Naive B cell (primary cell): ENCODE measurements around the gene EDNRA. TPM values are rescaled to one million over a fixed set of nuclear protein-coding genes. Genes with fewer than 3 reads are reported as not detected.

Experiments used
- ATAC-seq, 2 donors: fragments of 150-1000 bp; cut with Tn5 transposase; 2 replicates each; pipeline ENCODE4 v1.10.0; 2021; ENCODE audit warnings: low read depth in 2 of 2, mild to moderate bottlenecking in 2 of 2, moderate library complexity in 2 of 2
- DNase-seq: peaks from one replicate; pipeline ENCODE4 v3.0.0; 2022
- H3K27ac Mint-ChIP-seq, 6 donors: one replicate each; pipeline ENCODE4 v1.8.0; 2020 to 2022; ENCODE audit warnings: mild to moderate bottlenecking in 6 of 6, mixed read lengths in 6 of 6, moderate library complexity in 5 of 6, inconsistent platforms in 2 of 6
- H3K27me3 Mint-ChIP-seq, 3 donors: one replicate each; pipeline ENCODE4 v1.8.0; 2021 to 2022; ENCODE audit warnings: mixed read lengths in 3 of 3, mild to moderate bottlenecking in 1 of 3
- H3K36me3 Mint-ChIP-seq, 2 donors: one replicate each; pipeline ENCODE4 v1.8.0; 2020 to 2022; ENCODE audit warnings: mixed read lengths in 2 of 2, inconsistent platforms in 1 of 2, mild to moderate bottlenecking in 1 of 2
- H3K4me1 Mint-ChIP-seq, 3 donors: one replicate each; pipeline ENCODE4 v1.8.0; 2020 to 2022; ENCODE audit warnings: mixed read lengths in 3 of 3, inconsistent platforms in 1 of 3, mild to moderate bottlenecking in 1 of 3, moderate library complexity in 1 of 3
- H3K4me3 Mint-ChIP-seq, 8 donors: one replicate each; pipeline ENCODE4 v1.8.0; 2020 to 2022; ENCODE audit warnings: mild to moderate bottlenecking in 8 of 8, mixed read lengths in 8 of 8, moderate library complexity in 8 of 8, inconsistent platforms in 2 of 8
- H3K9me3 Mint-ChIP-seq, 7 donors: one replicate each; pipeline ENCODE4 v1.8.0; 2020 to 2022; ENCODE audit warnings: mixed read lengths in 7 of 7, mild to moderate bottlenecking in 5 of 7, inconsistent platforms in 2 of 7, moderate library complexity in 1 of 7
- polyA plus RNA-seq, 6 donors: library from polyadenylated mRNA; unstranded; fragments of 300-500 nt; fragmentation: Illumina TruSeq; gene quantifications; one replicate each; pipeline ENCODE4 v1.2.3, GENCODE V29; 2021; ENCODE audit warnings: low read depth in 6 of 6

EDNRA gene
- polyA plus RNA-seq, 6 donors from 2014 or later = not detected

DNA sequence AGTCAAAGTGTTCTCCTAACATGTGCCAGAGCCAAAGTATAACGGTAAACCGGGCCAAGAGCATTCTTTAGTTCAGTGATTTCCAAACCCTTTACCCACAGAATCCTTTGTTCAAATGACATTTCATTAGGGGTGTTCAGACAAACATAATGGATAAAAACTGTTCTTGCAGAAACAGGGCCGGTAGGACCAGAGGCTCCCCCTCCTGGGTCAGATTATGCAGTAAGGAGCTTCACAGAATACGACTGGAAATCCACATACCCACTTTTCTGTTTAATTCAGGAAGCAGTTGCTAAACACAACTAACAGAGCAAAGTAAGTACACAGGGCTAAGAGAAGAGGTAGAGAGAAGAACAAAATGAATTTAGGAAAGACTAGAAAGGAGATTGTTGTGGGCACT, 89.7 kb downstream of the EDNRA start:
- DNase-seq = no peak
- peaks cover 0 to 10% (median 2%) of the 10 kb centered on the region in 7 donors for H3K9me3 Mint-ChIP-seq
- ATAC-seq = no peak
- no peak overlapping the region for H3K27ac Mint-ChIP-seq
- H3K4me3 Mint-ChIP-seq = no peak overlapping the region
- peaks cover 5 to 11% (median 10%) of the 10 kb centered on the region in 3 donors for H3K27me3 Mint-ChIP-seq
- H3K4me1 Mint-ChIP-seq = no peaks in the 10 kb centered on the region
- H3K36me3 Mint-ChIP-seq = no peaks in the 10 kb centered on the region

DNA sequence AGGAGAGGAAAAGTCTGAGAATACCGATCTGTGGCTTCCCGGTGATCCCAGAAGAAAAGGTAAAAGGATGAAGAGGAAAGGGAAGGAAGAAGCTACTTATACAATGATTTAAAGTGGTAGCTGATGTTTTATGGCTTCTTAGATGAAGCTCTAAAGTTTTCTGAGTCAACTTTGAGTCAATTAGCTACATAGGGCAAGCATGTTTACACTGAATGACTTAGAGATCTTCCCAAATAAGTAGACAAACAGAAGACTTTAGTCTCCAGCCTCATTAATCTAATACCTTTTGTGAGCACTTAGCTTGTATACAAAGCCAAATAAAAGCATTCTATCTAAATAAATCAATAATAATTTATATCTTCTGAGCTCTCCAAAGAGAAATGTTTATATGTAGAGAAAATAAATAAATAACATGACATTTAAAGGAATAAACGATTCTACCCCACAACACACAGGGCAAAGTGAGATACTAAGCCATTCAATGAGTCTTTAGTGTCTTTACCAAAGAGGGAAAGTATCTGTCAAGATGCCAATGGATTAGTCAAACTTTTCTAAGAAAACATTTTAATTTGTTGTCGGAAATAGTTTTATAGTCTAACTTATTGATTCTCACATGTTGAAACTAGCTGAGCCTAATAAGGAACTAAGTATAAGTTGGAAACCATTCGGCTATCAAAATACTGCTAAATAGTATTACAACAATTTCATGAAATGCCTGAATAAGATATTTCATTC, 90.3 kb downstream of the EDNRA start:
- Mint-ChIP-seq H3K9me3 (peaks cover 0 to 10% (median 4%) of the 10 kb centered on the region in 7 donors), H3K27ac (no peak overlapping the region), H3K4me3 (no peak overlapping the region), H3K27me3 (peaks cover 5 to 16% (median 13%) of the 10 kb centered on the region in 3 donors), H3K4me1 (no peaks in the 10 kb centered on the region), H3K36me3 (no peaks in the 10 kb centered on the region)
- ATAC-seq (no peak), DNase-seq (no peak)

DNA sequence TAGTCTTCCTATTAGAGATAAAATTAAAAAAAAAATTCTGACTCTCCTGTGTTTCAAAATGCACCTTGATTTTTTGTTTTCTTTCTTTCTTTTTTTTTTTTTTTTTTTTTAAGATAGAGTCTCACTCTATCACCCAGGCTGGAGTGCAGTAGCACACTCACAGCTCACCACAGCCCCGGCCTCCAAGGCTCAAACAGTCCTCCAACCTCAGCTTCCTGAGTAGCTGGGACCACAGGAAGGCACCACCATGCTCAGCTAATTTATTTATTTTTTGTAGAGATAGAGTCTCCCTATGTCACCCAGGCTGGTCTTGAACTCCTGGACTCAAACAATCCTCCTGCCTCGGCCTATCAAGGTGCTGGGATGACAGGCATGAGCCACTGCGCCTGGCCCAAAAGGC, 95.2 kb downstream of the EDNRA start:
- peaks cover 12 to 16% (median 13%) of the 10 kb centered on the region in 3 donors for H3K27me3 Mint-ChIP-seq
- ATAC-seq (no peak), DNase-seq (no peak)
- H3K4me3 Mint-ChIP-seq = no peak overlapping the region
- H3K36me3 Mint-ChIP-seq = no peaks in the 10 kb centered on the region
- no peaks in the 10 kb centered on the region for H3K4me1 Mint-ChIP-seq
- H3K27ac Mint-ChIP-seq = no peak overlapping the region
- peaks cover 0 to 8% (median 4%) of the 10 kb centered on the region in 7 donors for H3K9me3 Mint-ChIP-seq

DNA sequence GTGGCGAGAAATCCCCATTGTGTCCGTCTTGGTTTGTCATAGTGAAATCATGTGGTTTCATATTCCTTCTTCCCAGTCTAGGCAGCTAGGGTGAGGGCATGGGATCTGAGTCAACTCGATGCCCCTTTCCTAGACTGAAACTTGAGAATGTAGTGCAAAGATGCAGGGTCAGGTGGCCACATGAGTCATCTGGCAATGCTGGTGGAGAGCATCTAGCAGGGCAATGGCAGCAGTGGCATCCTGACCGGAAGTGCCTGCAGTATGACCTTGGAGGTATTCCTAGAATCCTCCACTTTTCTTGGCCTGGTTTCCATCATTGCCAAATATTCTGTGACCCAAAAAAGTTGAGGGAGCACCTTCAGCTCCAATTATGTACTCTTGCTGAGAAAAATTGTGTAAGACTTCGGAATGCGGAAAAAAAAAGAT, 97.2 kb downstream of the EDNRA start:
- Mint-ChIP-seq H3K36me3 (no peaks in the 10 kb centered on the region), H3K9me3 (peaks cover 0 to 8% (median 4%) of the 10 kb centered on the region in 7 donors), H3K4me3 (no peak overlapping the region), H3K4me1 (no peaks in the 10 kb centered on the region), H3K27me3 (peaks cover 17 to 21% (median 18%) of the 10 kb centered on the region in 3 donors), H3K27ac (peak overlapping the region in 1 of 6 donors; percentile 40)
- ATAC-seq (no peak), DNase-seq (no peak)

DNA sequence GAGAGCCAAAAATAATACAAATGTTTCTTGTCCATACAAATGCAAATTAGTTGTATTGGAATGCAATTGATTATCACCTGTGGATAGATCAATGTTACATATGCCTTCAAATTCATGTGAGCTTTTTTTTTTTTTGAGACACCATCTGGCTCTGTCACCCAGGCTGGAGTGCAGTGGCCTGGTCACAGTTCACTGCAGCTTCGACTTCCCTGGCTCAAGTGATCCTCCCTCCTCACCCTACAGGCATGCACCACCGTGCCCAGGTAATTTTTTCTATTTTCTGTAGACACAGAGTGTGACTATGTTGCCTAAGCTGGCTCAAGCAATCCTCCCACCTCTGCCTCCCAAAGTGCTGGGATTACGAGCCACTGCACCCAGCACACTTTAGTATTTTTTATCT, 97.7 kb downstream of the EDNRA start:
- Mint-ChIP-seq H3K9me3 (peaks cover 0 to 10% (median 4%) of the 10 kb centered on the region in 7 donors), H3K4me1 (no peaks in the 10 kb centered on the region), H3K36me3 (no peaks in the 10 kb centered on the region), H3K27me3 (peaks cover 17 to 22% (median 18%) of the 10 kb centered on the region in 3 donors), H3K27ac (no peak overlapping the region), H3K4me3 (no peak overlapping the region)
- DNase-seq = no peak
- ATAC-seq = no peak

DNA sequence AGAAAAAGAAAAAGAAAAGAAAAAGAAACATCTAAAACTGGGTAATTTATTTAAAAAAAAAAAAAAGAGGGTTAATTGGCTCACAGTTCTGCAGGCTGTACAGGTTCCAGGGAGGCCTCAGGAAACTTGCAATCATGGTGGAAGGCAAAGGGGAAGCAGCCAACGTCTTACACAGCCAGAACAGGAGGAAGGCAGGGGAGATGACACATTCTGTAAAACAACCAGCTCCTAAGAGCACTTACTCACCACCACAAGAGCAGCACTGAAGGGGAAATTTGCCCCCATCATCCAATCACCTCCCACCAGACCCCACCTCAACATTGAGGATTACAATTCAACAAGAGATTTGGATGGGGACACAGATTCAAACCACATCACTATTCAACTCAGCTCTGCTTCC, 99.5 kb downstream of the EDNRA start:
- Mint-ChIP-seq H3K36me3 (peaks cover 0 to 8% of the 10 kb centered on the region in 2 donors), H3K9me3 (peaks cover 9 to 28% (median 14%) of the 10 kb centered on the region in 7 donors), H3K27me3 (peaks cover 19 to 31% (median 28%) of the 10 kb centered on the region in 3 donors), H3K4me1 (no peaks in the 10 kb centered on the region), H3K4me3 (no peak overlapping the region), H3K27ac (no peak overlapping the region)
- DNase-seq = no peak
- no peak for ATAC-seq

DNA sequence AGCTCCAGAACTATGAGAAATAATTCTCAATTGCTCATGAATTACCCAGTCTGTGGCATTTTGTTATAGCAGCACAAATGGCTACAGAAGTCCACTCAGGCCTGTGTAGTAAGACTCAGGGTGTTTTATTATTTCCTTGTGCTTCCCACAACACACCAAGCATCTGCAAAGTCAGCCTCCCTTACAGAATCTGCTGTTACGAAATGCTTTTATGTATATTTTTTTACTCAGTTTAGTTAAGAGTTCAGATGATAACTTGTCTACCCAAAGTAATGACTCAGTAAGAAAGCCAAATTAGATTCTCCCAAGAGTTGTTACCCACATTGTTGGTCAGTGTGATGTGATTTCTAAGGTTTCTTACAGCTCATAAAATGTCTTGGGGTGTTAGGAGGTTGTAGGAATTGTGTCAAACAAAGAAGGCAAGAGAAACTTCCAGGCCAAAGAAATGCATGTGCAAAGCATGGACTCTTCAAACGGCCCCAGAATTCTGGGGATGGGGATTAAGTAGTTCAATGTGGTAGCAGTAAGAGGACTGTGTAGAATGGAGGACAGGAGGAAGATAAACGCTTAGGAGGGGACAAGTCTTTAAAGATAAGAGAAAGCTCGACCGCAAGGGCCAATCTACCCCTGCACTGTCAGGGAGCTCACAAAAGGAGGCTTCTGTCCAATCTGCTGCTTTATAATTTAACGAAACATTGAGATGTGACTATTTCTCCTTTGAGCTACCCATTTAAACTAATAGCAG, 100.9 kb downstream of the EDNRA start:
- DNase-seq (no peak), ATAC-seq (no peak)
- Mint-ChIP-seq H3K27me3 (peaks cover 15 to 35% (median 28%) of the 10 kb centered on the region in 3 donors), H3K36me3 (peaks cover 0 to 8% of the 10 kb centered on the region in 2 donors), H3K9me3 (peaks cover 10 to 34% (median 18%) of the 10 kb centered on the region in 7 donors), H3K4me3 (peak overlapping the region in 1 of 8 donors; percentile 4), H3K27ac (no peak overlapping the region), H3K4me1 (no peaks in the 10 kb centered on the region)

DNA sequence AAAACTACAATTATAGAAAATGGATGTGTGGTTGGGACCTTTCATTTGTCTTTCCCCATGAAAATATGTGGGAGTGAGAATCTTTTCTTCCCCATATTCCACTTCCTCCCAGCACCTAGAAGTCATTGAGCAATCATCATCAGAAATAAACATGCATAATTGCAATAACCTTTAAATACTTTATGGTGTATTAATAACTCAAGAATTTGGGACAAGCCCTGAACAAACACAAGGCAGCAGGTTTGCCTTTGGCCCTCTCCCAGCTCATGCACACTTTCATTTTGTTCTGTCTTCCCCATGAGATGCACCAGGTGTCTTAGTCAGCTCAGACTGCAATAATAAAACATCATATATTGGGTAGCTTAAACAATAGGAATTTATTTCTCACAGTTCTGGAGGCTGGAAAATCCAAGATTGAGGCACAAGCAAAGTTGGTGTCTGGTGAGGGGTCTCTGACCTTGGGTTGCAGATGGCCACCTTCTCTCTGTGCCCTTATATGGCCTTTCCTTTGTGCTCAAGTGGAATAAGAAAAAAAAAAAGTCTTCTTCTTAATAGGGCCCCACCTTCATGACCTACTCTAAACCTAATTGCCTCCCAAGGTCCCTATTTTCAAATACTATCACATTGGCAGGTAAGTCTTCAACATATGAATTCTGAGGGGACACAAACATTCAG, 101.6 kb downstream of the EDNRA start:
- DNase-seq = no peak
- Mint-ChIP-seq H3K4me3 (no peak overlapping the region), H3K27ac (no peak overlapping the region), H3K36me3 (peaks cover 0 to 8% of the 10 kb centered on the region in 2 donors), H3K4me1 (no peaks in the 10 kb centered on the region), H3K27me3 (peaks cover 15 to 29% (median 28%) of the 10 kb centered on the region in 3 donors), H3K9me3 (peaks cover 10 to 34% (median 18%) of the 10 kb centered on the region in 7 donors)
- no peak for ATAC-seq

DNA sequence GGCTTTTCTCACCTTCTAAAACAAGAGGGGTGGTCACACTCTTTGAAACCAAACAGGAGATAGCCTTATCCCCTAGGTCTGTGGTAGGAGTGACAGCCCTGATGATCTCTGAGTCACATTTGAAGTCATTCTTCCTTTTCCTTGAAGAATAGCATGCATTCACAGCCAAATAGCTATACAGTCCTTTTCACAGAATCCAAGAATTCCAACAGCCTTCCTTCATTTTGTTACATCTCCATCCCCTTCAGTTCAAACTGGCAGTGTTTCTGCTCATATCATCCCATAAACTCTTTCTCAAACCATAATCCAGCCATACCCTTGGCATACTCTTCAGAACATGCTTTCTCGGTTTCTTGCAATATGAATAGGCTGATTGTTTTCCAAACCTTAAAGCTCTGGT, 103.0 kb downstream of the EDNRA start:
- Mint-ChIP-seq H3K4me3 (no peak overlapping the region), H3K27me3 (peaks cover 15 to 37% (median 35%) of the 10 kb centered on the region in 3 donors), H3K27ac (no peak overlapping the region), H3K4me1 (no peaks in the 10 kb centered on the region), H3K36me3 (peaks cover 0 to 8% of the 10 kb centered on the region in 2 donors), H3K9me3 (peaks cover 10 to 34% (median 18%) of the 10 kb centered on the region in 7 donors)
- DNase-seq = no peak
- no peak for ATAC-seq

DNA sequence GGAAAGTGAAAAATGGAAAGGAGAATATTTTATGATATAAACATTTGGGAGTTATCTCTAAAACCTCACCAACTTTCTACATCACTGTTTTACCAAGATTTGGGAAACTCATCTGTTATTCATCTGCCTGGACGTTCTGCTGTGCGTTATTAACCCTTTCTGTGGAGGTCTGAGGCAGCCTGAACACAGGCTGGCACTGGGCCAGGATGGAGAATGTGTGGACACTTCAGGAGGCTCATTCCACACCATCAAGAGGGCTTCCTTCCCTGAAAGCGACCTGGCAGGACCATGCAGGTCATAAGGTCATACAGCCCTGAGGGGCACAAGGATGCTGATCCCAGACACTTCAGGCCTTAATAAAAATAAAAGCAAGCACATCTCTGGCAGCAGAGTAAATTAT, 105.1 kb downstream of the EDNRA start:
- H3K36me3 Mint-ChIP-seq = peaks cover 0 to 8% of the 10 kb centered on the region in 2 donors
- peaks cover 0 to 4% (median 0%) of the 10 kb centered on the region in 3 donors for H3K4me1 Mint-ChIP-seq
- no peak overlapping the region for H3K27ac Mint-ChIP-seq
- H3K4me3 Mint-ChIP-seq = no peak overlapping the region
- H3K27me3 Mint-ChIP-seq = peaks cover 11 to 29% (median 29%) of the 10 kb centered on the region in 3 donors
- peaks cover 8 to 30% (median 14%) of the 10 kb centered on the region in 7 donors for H3K9me3 Mint-ChIP-seq
- ATAC-seq (no peak), DNase-seq (no peak)

DNA sequence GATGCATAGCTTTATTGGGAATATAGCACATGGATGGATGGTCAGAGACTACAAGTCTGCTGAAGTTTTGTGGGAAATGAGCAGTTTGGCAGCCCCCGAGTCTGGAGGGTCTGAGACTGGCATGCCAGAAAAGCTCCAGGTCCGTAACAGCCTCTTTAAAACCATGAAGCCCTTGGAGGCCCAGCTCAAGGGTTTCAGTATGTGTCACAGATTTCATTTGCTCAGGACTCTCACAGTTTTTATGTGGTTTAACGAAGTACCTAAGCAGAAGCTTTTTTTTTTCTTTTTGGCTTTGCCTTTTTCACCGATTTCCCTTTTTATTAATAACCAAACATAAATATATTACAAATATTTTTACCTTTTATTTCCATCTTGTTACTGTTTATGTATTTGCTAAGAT, 105.7 kb downstream of the EDNRA start:
- H3K9me3 Mint-ChIP-seq = peaks cover 8 to 30% (median 14%) of the 10 kb centered on the region in 7 donors
- no peak for DNase-seq
- H3K27me3 Mint-ChIP-seq = peaks cover 11 to 28% (median 28%) of the 10 kb centered on the region in 3 donors
- peaks cover 0 to 8% of the 10 kb centered on the region in 2 donors for H3K36me3 Mint-ChIP-seq
- ATAC-seq = no peak
- H3K4me3 Mint-ChIP-seq = no peak overlapping the region
- H3K4me1 Mint-ChIP-seq = peaks cover 0 to 4% (median 0%) of the 10 kb centered on the region in 3 donors
- no peak overlapping the region for H3K27ac Mint-ChIP-seq

DNA sequence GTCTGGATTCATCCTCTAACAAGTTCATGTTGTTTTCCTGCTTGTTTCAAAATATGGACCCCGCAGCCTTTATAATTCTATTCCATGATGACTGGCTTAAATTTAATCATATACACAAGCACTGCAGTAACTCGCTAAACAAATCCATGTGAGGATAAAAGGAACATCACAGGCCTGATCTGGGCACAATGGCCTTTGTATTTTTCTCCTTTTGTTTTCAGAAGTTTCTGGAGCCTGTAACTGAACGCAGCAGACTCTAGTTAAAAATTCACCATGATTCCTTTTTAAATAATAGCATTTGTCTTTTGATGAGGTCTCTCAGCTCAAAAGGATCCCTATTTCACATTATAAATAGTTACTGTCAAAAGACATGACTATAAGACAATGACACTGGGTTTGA, 106.1 kb downstream of the EDNRA start:
- peaks cover 7 to 28% (median 24%) of the 10 kb centered on the region in 3 donors for H3K27me3 Mint-ChIP-seq
- DNase-seq (no peak), ATAC-seq (no peak)
- peaks cover 0 to 8% of the 10 kb centered on the region in 2 donors for H3K36me3 Mint-ChIP-seq
- H3K4me1 Mint-ChIP-seq = peaks cover 0 to 4% (median 0%) of the 10 kb centered on the region in 3 donors
- H3K9me3 Mint-ChIP-seq = peaks cover 8 to 30% (median 14%) of the 10 kb centered on the region in 7 donors
- no peak overlapping the region for H3K27ac Mint-ChIP-seq
- H3K4me3 Mint-ChIP-seq = no peak overlapping the region

DNA sequence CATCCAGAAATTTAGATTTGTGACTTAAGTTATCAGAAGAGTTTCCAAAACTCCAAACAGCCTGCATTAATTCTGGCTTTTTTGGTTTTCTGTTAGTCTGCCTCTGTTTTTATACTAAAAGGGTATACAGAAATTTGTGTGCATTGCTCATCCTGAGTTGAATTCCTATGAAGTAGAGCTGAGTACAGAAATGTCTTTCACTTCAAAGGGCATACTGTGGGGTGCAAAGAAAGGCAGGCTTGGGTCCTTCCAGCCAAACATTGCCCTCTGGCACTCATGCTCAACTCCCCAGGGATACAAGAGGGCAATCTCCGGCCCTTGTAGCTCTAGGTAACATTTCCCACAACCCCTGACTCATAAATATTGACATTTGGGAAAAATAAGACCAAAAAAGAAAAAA, 108.7 kb downstream of the EDNRA start:
- DNase-seq = no peak
- H3K27me3 Mint-ChIP-seq = peaks cover 6 to 35% (median 30%) of the 10 kb centered on the region in 3 donors

More for the DNA sequence above, 108.7 kb downstream of the EDNRA start:
- ATAC-seq = no peak
- Mint-ChIP-seq H3K27ac (no peak overlapping the region), H3K36me3 (peaks cover 0 to 4% of the 10 kb centered on the region in 2 donors), H3K4me3 (no peak overlapping the region), H3K4me1 (peaks cover 0 to 4% (median 0%) of the 10 kb centered on the region in 3 donors), H3K9me3 (peaks cover 5 to 14% (median 7%) of the 10 kb centered on the region in 7 donors)
